Measurements from ENCODE around the gene OXLD1. TPM values are rescaled to one million over a fixed set of nuclear protein-coding genes. Genes with fewer than 3 reads are reported as not detected.

Gene OXLD1
- total RNA-seq, 1 experiment from 2014 or later, result 75.9 TPM

DNA sequence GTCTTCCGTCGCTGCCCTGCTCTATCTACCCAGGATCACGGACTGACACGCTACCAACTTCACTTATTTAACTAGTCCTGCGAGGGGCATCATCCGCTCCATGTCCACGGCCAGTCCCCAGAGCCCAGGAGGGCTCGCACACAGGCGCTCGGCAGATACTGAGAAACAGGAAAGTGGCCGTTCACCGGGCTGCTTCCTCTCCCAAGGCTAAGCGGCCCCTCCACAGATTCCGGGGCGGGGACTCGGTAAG, 388 bp downstream of the OXLD1 start:
- peaks cover 18 to 39% of the 10 kb centered on the region in 2 experiments for H3K36me3 ChIP-seq (ENCODE audit: control insufficient read depth in 1 of 2, insufficient read depth in 2 of 2, low read length in 2 of 2)
- ChIA-PET RAD21 (ENCODE audit: low non-redundant PET in 1 of 2, low total read pairs in 2 of 2, uncharacterized antibody in 2 of 2, unreplicated experiment in 2 of 2) (interaction anchor here in 1 of 2 experiments (2.2 kb wide), 1 partner anchor 18 kb away, joined by 4 read pairs; the partner anchor contains the start of genes ARL16 and HGS), CTCF (no interaction called here), POLR2A (interaction anchor here (1.2 to 2.7 kb wide), 3 partner anchors 10 to 18 kb away, joined by 5 to 9 read pairs (median 7); partner anchors contain the start of genes ARL16, HGS and PDE6G)
- peak overlapping the region; percentile 86 for H3K27ac ChIP-seq (ENCODE audit: low read depth, low read length)
- H2AFZ ChIP-seq (ENCODE audit: low read depth, low read length, poor library complexity, severe bottlenecking), result no peak overlapping the region
- no peak for ATAC-seq
- peaks cover 3% of the 10 kb centered on the region; the same call in 1 of the 2 replicates for H4K20me1 ChIP-seq (ENCODE audit: insufficient read depth)
- H3K4me1 ChIP-seq (ENCODE audit: control insufficient read depth in 1 of 2, insufficient read depth in 2 of 2, low read length in 2 of 2), result peaks cover 40 to 48% of the 10 kb centered on the region in 2 experiments
- intact Hi-C loops (cut with micrococcal nuclease), result no loop called here
- H3K9me3 ChIP-seq (ENCODE audit: control insufficient read depth in 1 of 2, insufficient read depth in 1 of 2, low read depth in 1 of 2, low read length in 2 of 2), result no peaks in the 10 kb centered on the region
- TF ChIP-seq CBX3 (IDR thresholded peaks at IDR 0.05; ENCODE audit: low read depth) (no peak), YY1 (IDR thresholded peaks at IDR 0.05; ENCODE audit: extremely low read depth, insufficient replicate concordance, low read depth, low read length) (no peak), POLR2A (IDR thresholded peaks at IDR 0.05; ENCODE audit: borderline replicate concordance, extremely low read depth, insufficient read depth, insufficient read length) (no peak), SP1 (IDR thresholded peaks at IDR 0.05; ENCODE audit: low read depth) (no peak), EGR1 (IDR thresholded peaks at IDR 0.05; ENCODE audit: low read depth) (no peak), RAD21 (IDR thresholded peaks at IDR 0.05; ENCODE audit: low read depth) (no peak), EZH2phosphoT487 (IDR thresholded peaks at IDR 0.05; ENCODE audit: borderline replicate concordance) (no peak)
- TF ChIP-seq, protein P1, sequence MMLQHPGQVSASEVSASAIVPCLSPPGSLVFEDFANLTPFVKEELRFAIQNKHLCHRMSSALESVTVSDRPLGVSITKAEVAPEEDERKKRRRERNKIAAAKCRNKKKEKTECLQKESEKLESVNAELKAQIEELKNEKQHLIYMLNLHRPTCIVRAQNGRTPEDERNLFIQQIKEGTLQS (IDR thresholded peaks at IDR 0.05), result no peak
- TF ChIP-seq, protein P2, sequence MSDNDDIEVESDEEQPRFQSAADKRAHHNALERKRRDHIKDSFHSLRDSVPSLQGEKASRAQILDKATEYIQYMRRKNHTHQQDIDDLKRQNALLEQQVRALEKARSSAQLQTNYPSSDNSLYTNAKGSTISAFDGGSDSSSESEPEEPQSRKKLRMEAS (IDR thresholded peaks at IDR 0.05), result no peak
- TSS peak; percentile 83 for BruUV-seq (replicated peaks)
- peak overlapping the region; percentile 89 for H3K4me2 ChIP-seq (ENCODE audit: low read length)
- peak overlapping the region; percentile 78 to 84 for H3K4me3 ChIP-seq (replicated peaks in 1 of 2; ENCODE audit: low read depth in 1 of 2, low read length in 2 of 2)
- no peaks in the 10 kb centered on the region for H3K9me2 ChIP-seq (ENCODE audit: insufficient read depth)
- H3K79me2 ChIP-seq (ENCODE audit: insufficient read depth, low read length), result peaks cover 61% of the 10 kb centered on the region
- peak overlapping the region; percentile 97 for H3K9ac ChIP-seq (ENCODE audit: low read length)
- DNase-seq (ENCODE audit: low read depth, low spot score), result no peak
- H3K27me3 ChIP-seq (ENCODE audit: insufficient read depth, low read length), result no peaks in the 10 kb centered on the region

Measured in HCT116 (cell line).